Measurements from ENCODE around the gene TMTC1.

GRCh38 chr12:29537298-29537697 lies 246.4 kb downstream of the TMTC1 start:
- no peak for TF ChIP-seq EZH2phosphoT487 (IDR thresholded peaks at IDR 0.05; ENCODE audit: low read depth)
- TF ChIP-seq, protein P1, sequence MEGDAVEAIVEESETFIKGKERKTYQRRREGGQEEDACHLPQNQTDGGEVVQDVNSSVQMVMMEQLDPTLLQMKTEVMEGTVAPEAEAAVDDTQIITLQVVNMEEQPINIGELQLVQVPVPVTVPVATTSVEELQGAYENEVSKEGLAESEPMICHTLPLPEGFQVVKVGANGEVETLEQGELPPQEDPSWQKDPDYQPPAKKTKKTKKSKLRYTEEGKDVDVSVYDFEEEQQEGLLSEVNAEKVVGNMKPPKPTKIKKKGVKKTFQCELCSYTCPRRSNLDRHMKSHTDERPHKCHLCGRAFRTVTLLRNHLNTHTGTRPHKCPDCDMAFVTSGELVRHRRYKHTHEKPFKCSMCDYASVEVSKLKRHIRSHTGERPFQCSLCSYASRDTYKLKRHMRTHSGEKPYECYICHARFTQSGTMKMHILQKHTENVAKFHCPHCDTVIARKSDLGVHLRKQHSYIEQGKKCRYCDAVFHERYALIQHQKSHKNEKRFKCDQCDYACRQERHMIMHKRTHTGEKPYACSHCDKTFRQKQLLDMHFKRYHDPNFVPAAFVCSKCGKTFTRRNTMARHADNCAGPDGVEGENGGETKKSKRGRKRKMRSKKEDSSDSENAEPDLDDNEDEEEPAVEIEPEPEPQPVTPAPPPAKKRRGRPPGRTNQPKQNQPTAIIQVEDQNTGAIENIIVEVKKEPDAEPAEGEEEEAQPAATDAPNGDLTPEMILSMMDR (IDR thresholded peaks at IDR 0.05; ENCODE audit: low read depth, low read length) = no peak

All from OCI-LY3 (cell line).